Trophoblast cell (in vitro differentiated cells and primary cell): ENCODE data around the gene POLR1A.
A peak's percentile ranks its signal among the peaks of the same experiment; 100 is the strongest.

ENCODE experiments used
- DNase-seq, 2 donors: peaks; one replicate each; pipeline ENCODE4 v3.0.0-alpha.2; 2016
- H2AFZ ChIP-seq: 2 replicates; pipeline ENCODE4 v1.6.1; 2013; ENCODE audit warnings: low read length, moderate library complexity, mild to moderate bottlenecking; ENCODE audit not compliant: insufficient read depth, poor library complexity
- H2AK5ac ChIP-seq: 2 replicates; pipeline ENCODE4 v1.6.1; 2013; ENCODE audit warnings: mild to moderate bottlenecking, low read length
- H2BK120ac ChIP-seq: 2 replicates; pipeline ENCODE4 v1.6.1; 2013; ENCODE audit warnings: low read length, mild to moderate bottlenecking, moderate library complexity; ENCODE audit not compliant: insufficient read depth, poor library complexity
- H2BK12ac ChIP-seq: 2 replicates; pipeline ENCODE4 v1.6.1; 2013; ENCODE audit warnings: mild to moderate bottlenecking, low read length, moderate library complexity
- H2BK5ac ChIP-seq: 2 replicates; pipeline ENCODE4 v1.6.1; 2013; ENCODE audit warnings: low read length, low read depth, moderate library complexity, mild to moderate bottlenecking; ENCODE audit not compliant: poor library complexity
- H3K14ac ChIP-seq: 2 replicates; pipeline ENCODE4 v1.6.1; 2013; ENCODE audit warnings: mild to moderate bottlenecking, low read length
- H3K18ac ChIP-seq: 2 replicates; pipeline ENCODE4 v1.6.1; 2013; ENCODE audit warnings: mild to moderate bottlenecking, low read length
- H3K23ac ChIP-seq: 2 replicates; pipeline ENCODE4 v1.6.1; 2013; ENCODE audit warnings: low read length
- H3K27ac ChIP-seq: 2 replicates; pipeline ENCODE4 v1.5.1; 2013; ENCODE audit warnings: low read depth, mild to moderate bottlenecking, inconsistent platforms, low read length, moderate library complexity
- H3K27me3 ChIP-seq: 2 replicates; pipeline ENCODE4 v1.6.1; 2013; ENCODE audit warnings: inconsistent platforms, mild to moderate bottlenecking, low read length, moderate library complexity; ENCODE audit not compliant: insufficient read depth
- H3K36me3 ChIP-seq, 2 experiments: 1 replicate in 1 of 2; 2 replicates in 1 of 2; pipeline ENCODE4 v1.6.1; 2013; ENCODE audit warnings: low read length in 2 of 2, mild to moderate bottlenecking in 2 of 2, moderate library complexity in 1 of 2; ENCODE audit not compliant: insufficient read depth in 2 of 2, control insufficient read depth in 1 of 2
- H3K4ac ChIP-seq: 2 replicates; pipeline ENCODE4 v1.6.1; 2013; ENCODE audit warnings: low read depth, mild to moderate bottlenecking, low read length, moderate library complexity
- H3K4me1 ChIP-seq, 2 experiments: 1 replicate in 1 of 2; 2 replicates in 1 of 2; pipeline ENCODE4 v1.6.1; 2013; ENCODE audit warnings: low read length in 2 of 2, mild to moderate bottlenecking in 2 of 2, moderate library complexity in 1 of 2; ENCODE audit not compliant: insufficient read depth in 2 of 2, control insufficient read depth in 1 of 2
- H3K4me2 ChIP-seq: 2 replicates; pipeline ENCODE4 v1.6.1; 2013; ENCODE audit warnings: inconsistent platforms, mild to moderate bottlenecking, low read length, moderate library complexity
- H3K4me3 ChIP-seq: 2 replicates; pipeline ENCODE4 v1.5.1; 2013; ENCODE audit warnings: mild to moderate bottlenecking, low read depth, low read length, inconsistent platforms
- H3K79me1 ChIP-seq: one replicate; pipeline ENCODE4 v1.6.1; 2013; ENCODE audit warnings: low read length
- H3K79me2 ChIP-seq: 2 replicates; pipeline ENCODE4 v1.6.1; 2013; ENCODE audit warnings: low read length, mild to moderate bottlenecking; ENCODE audit not compliant: control insufficient read depth, insufficient read depth, poor library complexity
- H3K9ac ChIP-seq: 2 replicates; pipeline ENCODE4 v1.6.1; 2013; ENCODE audit warnings: mild to moderate bottlenecking, low read length
- H3K9me3 ChIP-seq: 2 replicates; pipeline ENCODE4 v1.6.1; 2013; ENCODE audit warnings: low read depth, mild to moderate bottlenecking, control low read depth, inconsistent platforms, low read length; ENCODE audit not compliant: insufficient read depth
- H4K12ac ChIP-seq: 2 replicates; pipeline ENCODE4 v1.6.1; 2013; ENCODE audit warnings: low read depth, mild to moderate bottlenecking, low read length, moderate library complexity
- H4K8ac ChIP-seq: 2 replicates; pipeline ENCODE4 v1.6.1; 2013; ENCODE audit warnings: low read depth, mild to moderate bottlenecking, low read length, moderate library complexity
- H4K91ac ChIP-seq: one replicate; pipeline ENCODE4 v1.6.1; 2013; ENCODE audit warnings: low read depth, mild to moderate bottlenecking, low read length, moderate library complexity
- WGBS: extraction: QIAGEN DNeasy Blood & Tissue Kit; methylation state at CpG from one replicate; pipeline ENCODE4 v1.1.7; 2013; ENCODE audit warnings: missing lambda C conversion rate; ENCODE audit not compliant: insufficient read length, insufficient coverage; ENCODE audit errors: extremely low coverage; 5-methylcytosine and 5-hydroxymethylcytosine counted together

POLR1A gene

DNA sequence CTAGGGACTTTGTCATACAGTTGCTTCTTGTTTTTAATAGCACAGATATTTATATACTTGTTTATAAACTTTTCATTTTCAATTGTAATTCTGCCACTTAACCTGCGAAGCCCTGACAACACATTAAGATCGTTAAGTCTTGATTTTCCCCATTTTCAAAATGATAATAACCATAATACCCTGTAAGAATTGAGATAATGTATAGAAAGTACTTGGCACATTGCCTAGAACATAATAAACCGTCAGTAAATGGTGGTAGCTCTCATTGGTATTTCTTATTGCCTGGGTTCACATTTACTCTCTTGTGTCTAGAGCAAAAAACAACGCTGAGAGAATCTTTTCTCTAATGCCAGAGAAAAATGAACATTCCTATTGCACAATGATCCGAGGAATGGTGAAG lies 19.0 kb upstream of the POLR1A start:
- Histone ChIP-seq H3K18ac (no peak overlapping the region), H3K27ac (no peak overlapping the region), H3K4me3 (no peak overlapping the region), H2AFZ (no peak overlapping the region), H4K8ac (no peak overlapping the region), H4K12ac (no peak overlapping the region), H3K4me1 (no peaks in the 10 kb centered on the region), H3K23ac (no peak overlapping the region), H3K4ac (no peak overlapping the region), H2AK5ac (no peak overlapping the region), H3K79me1 (no peaks in the 10 kb centered on the region), H3K27me3 (no peaks in the 10 kb centered on the region), H3K36me3 (peaks cover 30 to 56% of the 10 kb centered on the region in 2 experiments), H3K4me2 (no peak overlapping the region), H2BK12ac (no peak overlapping the region), H3K9me3 (no peaks in the 10 kb centered on the region), H3K79me2 (no peaks in the 10 kb centered on the region), H3K9ac (no peak overlapping the region), H3K14ac (no peak overlapping the region), H4K91ac (no peak overlapping the region), H2BK120ac (no peak overlapping the region), H2BK5ac (no peak overlapping the region)
- no peak for DNase-seq
- WGBS: no CpG with 5 or more reads among the region's 5 CpGs

DNA sequence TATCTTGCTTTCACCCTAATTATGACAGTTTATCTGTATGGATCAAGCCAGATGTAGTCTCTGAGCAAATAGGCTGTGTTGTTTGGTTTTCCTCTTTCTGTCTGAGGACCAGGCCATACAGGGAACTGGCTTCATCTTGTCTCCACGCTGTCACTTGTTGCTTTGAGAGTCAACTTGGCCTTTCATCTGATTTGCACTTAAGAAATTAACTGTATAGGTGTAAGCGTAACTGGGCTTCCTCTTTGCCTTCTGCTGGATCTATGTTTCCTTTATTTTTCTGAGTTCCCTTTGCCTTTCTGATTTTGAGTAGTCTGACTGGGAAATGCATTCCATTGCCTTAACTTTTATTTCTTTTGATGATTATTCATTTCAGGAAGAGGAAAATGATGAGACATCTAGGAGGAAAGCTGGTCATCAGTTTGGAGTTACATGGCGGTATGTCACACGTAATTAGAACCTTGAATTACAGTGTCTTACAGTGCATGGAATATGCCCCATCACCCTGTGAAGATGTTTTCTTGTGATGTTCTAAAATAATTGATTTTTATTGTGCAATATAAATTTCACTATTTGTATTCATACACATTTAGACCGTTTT lies 17.7 kb upstream of the POLR1A start:
- H3K18ac ChIP-seq: no peak overlapping the region
- no peaks in the 10 kb centered on the region for H3K4me1 ChIP-seq
- H4K8ac ChIP-seq: no peak overlapping the region
- H2BK5ac ChIP-seq: no peak overlapping the region
- no peak for DNase-seq
- no peak overlapping the region for H2BK120ac ChIP-seq
- no peak overlapping the region for H3K4ac ChIP-seq
- no peak overlapping the region for H2AK5ac ChIP-seq
- H4K91ac ChIP-seq: no peak overlapping the region
- H3K14ac ChIP-seq: no peak overlapping the region
- no peak overlapping the region for H3K4me2 ChIP-seq
- H3K79me1 ChIP-seq: no peaks in the 10 kb centered on the region
- no peak overlapping the region for H2BK12ac ChIP-seq
- no peaks in the 10 kb centered on the region for H3K9me3 ChIP-seq
- no peak overlapping the region for H4K12ac ChIP-seq
- peaks cover 30 to 57% of the 10 kb centered on the region in 2 experiments for H3K36me3 ChIP-seq
- H3K4me3 ChIP-seq: no peak overlapping the region
- WGBS: no CpG with 5 or more reads among the region's 5 CpGs
- H2AFZ ChIP-seq: no peak overlapping the region
- H3K79me2 ChIP-seq: no peaks in the 10 kb centered on the region
- H3K27ac ChIP-seq: no peak overlapping the region
- H3K9ac ChIP-seq: no peak overlapping the region
- H3K23ac ChIP-seq: no peak overlapping the region
- no peaks in the 10 kb centered on the region for H3K27me3 ChIP-seq

- no peak overlapping the region for H3K14ac ChIP-seq
- H2BK12ac ChIP-seq: no peak overlapping the region
- no CpG with 5 or more reads among the region's 2 CpGs for WGBS
- H3K79me1 ChIP-seq: no peaks in the 10 kb centered on the region
- peaks cover 0 to 3% of the 10 kb centered on the region in 2 experiments for H3K4me1 ChIP-seq
- H2AFZ ChIP-seq: no peak overlapping the region
- no peak overlapping the region for H2BK5ac ChIP-seq
- DNase-seq: no peak
- no peaks in the 10 kb centered on the region for H3K27me3 ChIP-seq
- no peaks in the 10 kb centered on the region for H3K9me3 ChIP-seq
- H3K18ac ChIP-seq: no peak overlapping the region
- no peak overlapping the region for H3K4ac ChIP-seq
- no peak overlapping the region for H4K91ac ChIP-seq
- H3K4me3 ChIP-seq: no peak overlapping the region
- no peaks in the 10 kb centered on the region for H3K79me2 ChIP-seq
- no peak overlapping the region for H2BK120ac ChIP-seq
- no peak overlapping the region for H4K8ac ChIP-seq
- peaks cover 29 to 51% of the 10 kb centered on the region in 2 experiments for H3K36me3 ChIP-seq
- no peak overlapping the region for H3K27ac ChIP-seq
- H2AK5ac ChIP-seq: no peak overlapping the region
- no peak overlapping the region for H3K9ac ChIP-seq
- H3K4me2 ChIP-seq: no peak overlapping the region
- H4K12ac ChIP-seq: no peak overlapping the region
- no peak overlapping the region for H3K23ac ChIP-seq
Measured at GRCh38 chr2:86118130-86118529, 12.4 kb upstream of the POLR1A start.

DNA sequence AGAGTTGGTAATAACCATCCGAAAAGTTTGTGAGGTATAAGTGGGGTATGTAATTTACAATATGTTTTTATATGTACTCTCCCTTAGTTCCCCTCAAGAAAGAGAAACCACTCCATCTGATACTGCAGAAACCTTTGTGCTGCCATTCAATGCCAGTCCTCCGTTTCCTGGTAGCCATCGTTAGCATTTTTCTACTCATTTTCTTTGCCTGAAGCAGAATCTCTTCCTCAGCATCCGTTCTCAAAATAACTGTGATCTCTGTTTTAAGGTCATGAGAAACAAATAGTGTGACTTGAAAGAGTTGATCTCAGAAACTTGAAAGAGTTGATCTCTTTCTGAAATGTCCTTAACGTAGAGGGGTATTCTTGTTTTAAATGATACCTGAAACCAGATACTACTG lies 1.3 kb upstream of the POLR1A start:
- Histone ChIP-seq H3K79me1 (peaks cover 5% of the 10 kb centered on the region), H2BK120ac (no peak overlapping the region), H3K27me3 (no peaks in the 10 kb centered on the region), H3K79me2 (peaks cover 6% of the 10 kb centered on the region), H3K14ac (no peak overlapping the region), H4K8ac (no peak overlapping the region), H3K4me2 (peak overlapping the region; percentile 85), H3K4me1 (no peaks in the 10 kb centered on the region), H3K4me3 (no peak overlapping the region), H3K9me3 (no peaks in the 10 kb centered on the region), H3K4ac (peak overlapping the region; percentile 72), H4K12ac (no peak overlapping the region), H4K91ac (no peak overlapping the region), H2BK5ac (no peak overlapping the region), H2AFZ (no peak overlapping the region), H3K27ac (no peak overlapping the region), H3K23ac (no peak overlapping the region), H3K36me3 (peaks cover 7 to 15% of the 10 kb centered on the region in 2 experiments), H2BK12ac (no peak overlapping the region), H3K9ac (no peak overlapping the region), H3K18ac (no peak overlapping the region), H2AK5ac (no peak overlapping the region)
- no CpG with 5 or more reads among the region's 5 CpGs for WGBS
- no peak for DNase-seq
